ENCODE results near the gene AK3. TPM values are rescaled to one million over a fixed set of nuclear protein-coding genes. Genes with fewer than 3 reads are reported as not detected.

AK3 gene
- total RNA-seq, 1 donor from 2014 or later: 45.1 TPM

DNA sequence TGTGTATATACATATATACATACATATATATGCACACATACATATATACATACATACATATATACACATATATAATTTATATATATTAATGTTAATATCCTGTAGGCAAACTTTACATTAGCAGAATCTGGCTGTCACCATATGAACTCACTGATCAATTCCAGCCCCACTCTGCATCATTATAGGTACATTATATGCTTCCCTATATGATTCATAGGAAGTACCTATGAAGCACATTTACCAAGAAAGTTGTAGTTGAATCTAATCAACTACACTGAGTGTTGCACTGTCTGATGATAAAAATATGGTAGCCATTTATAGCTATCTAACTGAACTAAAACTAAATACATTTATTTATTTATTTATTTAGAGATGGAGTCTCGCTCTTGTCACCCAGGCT, 69.3 kb downstream of the AK3 start:
- Histone ChIP-seq H3K27me3 (ENCODE audit: insufficient read depth, low read length) (no peaks in the 10 kb centered on the region), H4K20me1 (ENCODE audit: insufficient read depth, low read length) (no peaks in the 10 kb centered on the region), H3K79me2 (ENCODE audit: insufficient read depth, low read length) (no peaks in the 10 kb centered on the region), H3K36me3 (ENCODE audit: insufficient read depth, low read length) (no peaks in the 10 kb centered on the region), H3K27ac (ENCODE audit: low read depth, low read length) (no peak overlapping the region), H3K4me3 (ENCODE audit: insufficient read depth, low read depth, low read length) (no peak overlapping the region), H3K9ac (ENCODE audit: low read length) (no peak overlapping the region), H3K4me1 (ENCODE audit: insufficient read depth, low read length) (no peaks in the 10 kb centered on the region), H2AFZ (ENCODE audit: low read depth, low read length) (no peak overlapping the region), H3K4me2 (ENCODE audit: low read length) (no peak overlapping the region), H3K9me3 (ENCODE audit: insufficient read depth, low read depth, low read length) (no peaks in the 10 kb centered on the region)
- Mint-ChIP-seq H3K27me3 (ENCODE audit: low read depth, unreplicated experiment) (no peaks in the 10 kb centered on the region), H3K4me1 (ENCODE audit: low read depth, unreplicated experiment) (peaks cover 2% of the 10 kb centered on the region), H3K4me3 (ENCODE audit: unreplicated experiment) (no peak overlapping the region), H3K27ac (ENCODE audit: unreplicated experiment) (no peak overlapping the region), H3K9me3 (ENCODE audit: unreplicated experiment) (no peaks in the 10 kb centered on the region), H3K36me3 (ENCODE audit: low read depth, unreplicated experiment) (no peaks in the 10 kb centered on the region)
- DNase-seq (ENCODE audit: low read depth) (no peak), FAIRE-seq (no peak)
- no peak for TF ChIP-seq EZH2 (IDR thresholded peaks at IDR 0.05; ENCODE audit: insufficient read depth, low read length)
- TF ChIP-seq, protein P1, sequence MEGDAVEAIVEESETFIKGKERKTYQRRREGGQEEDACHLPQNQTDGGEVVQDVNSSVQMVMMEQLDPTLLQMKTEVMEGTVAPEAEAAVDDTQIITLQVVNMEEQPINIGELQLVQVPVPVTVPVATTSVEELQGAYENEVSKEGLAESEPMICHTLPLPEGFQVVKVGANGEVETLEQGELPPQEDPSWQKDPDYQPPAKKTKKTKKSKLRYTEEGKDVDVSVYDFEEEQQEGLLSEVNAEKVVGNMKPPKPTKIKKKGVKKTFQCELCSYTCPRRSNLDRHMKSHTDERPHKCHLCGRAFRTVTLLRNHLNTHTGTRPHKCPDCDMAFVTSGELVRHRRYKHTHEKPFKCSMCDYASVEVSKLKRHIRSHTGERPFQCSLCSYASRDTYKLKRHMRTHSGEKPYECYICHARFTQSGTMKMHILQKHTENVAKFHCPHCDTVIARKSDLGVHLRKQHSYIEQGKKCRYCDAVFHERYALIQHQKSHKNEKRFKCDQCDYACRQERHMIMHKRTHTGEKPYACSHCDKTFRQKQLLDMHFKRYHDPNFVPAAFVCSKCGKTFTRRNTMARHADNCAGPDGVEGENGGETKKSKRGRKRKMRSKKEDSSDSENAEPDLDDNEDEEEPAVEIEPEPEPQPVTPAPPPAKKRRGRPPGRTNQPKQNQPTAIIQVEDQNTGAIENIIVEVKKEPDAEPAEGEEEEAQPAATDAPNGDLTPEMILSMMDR (IDR thresholded peaks at IDR 0.05; ENCODE audit: insufficient read depth, low read depth, low read length): no peak

GRCh38 chr9:4670591-4670990, 70.4 kb downstream of the AK3 start:
- no peaks in the 10 kb centered on the region for H3K27me3 ChIP-seq (ENCODE audit: insufficient read depth, low read length)
- Mint-ChIP-seq H3K27me3 (ENCODE audit: low read depth, unreplicated experiment) (no peaks in the 10 kb centered on the region), H3K9me3 (ENCODE audit: unreplicated experiment) (no peaks in the 10 kb centered on the region), H3K4me1 (ENCODE audit: low read depth, unreplicated experiment) (peaks cover 2% of the 10 kb centered on the region), H3K27ac (ENCODE audit: unreplicated experiment) (no peak overlapping the region), H3K36me3 (ENCODE audit: low read depth, unreplicated experiment) (no peaks in the 10 kb centered on the region), H3K4me3 (ENCODE audit: unreplicated experiment) (no peak overlapping the region)
- H3K4me1 ChIP-seq (ENCODE audit: insufficient read depth, low read length): peaks cover 6% of the 10 kb centered on the region
- H3K4me3 ChIP-seq (ENCODE audit: insufficient read depth, low read depth, low read length): no peak overlapping the region
- no peaks in the 10 kb centered on the region for H3K79me2 ChIP-seq (ENCODE audit: insufficient read depth, low read length)
- no peak for DNase-seq (ENCODE audit: low read depth)
- H3K9ac ChIP-seq (ENCODE audit: low read length): no peak overlapping the region
- no peaks in the 10 kb centered on the region for H3K9me3 ChIP-seq (ENCODE audit: insufficient read depth, low read depth, low read length)
- H3K36me3 ChIP-seq (ENCODE audit: insufficient read depth, low read length): no peaks in the 10 kb centered on the region
- no peak overlapping the region for H3K4me2 ChIP-seq (ENCODE audit: low read length)
- no peak for TF ChIP-seq EZH2 (IDR thresholded peaks at IDR 0.05; ENCODE audit: insufficient read depth, low read length)
- TF ChIP-seq, protein P1 (IDR thresholded peaks at IDR 0.05; ENCODE audit: insufficient read depth, low read depth, low read length): no peak
- no peak overlapping the region for H3K27ac ChIP-seq (ENCODE audit: low read depth, low read length)
- FAIRE-seq: no peak
- no peak overlapping the region for H2AFZ ChIP-seq (ENCODE audit: low read depth, low read length)
- no peaks in the 10 kb centered on the region for H4K20me1 ChIP-seq (ENCODE audit: insufficient read depth, low read length)

DNA sequence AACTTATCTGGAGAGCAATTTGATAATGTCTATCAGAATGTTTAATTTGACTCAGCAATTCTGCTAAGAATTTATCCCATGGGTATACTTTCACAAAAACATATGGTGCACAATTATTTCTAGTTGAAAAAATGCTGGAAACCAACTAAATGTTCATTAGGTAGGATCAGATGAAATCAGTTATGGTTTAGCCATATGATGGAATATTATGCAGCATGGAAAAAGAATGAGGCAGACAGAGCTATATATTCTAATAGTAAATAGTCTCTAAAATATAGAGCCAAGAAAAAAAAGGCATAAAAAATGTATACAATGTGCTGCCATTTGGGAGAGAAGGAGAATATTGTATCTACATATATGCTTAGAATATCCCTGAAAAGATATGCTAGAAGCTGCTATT, 71.1 kb downstream of the AK3 start:
- Histone ChIP-seq H4K20me1 (ENCODE audit: insufficient read depth, low read length) (no peaks in the 10 kb centered on the region), H3K4me2 (ENCODE audit: low read length) (no peak overlapping the region), H2AFZ (ENCODE audit: low read depth, low read length) (no peak overlapping the region), H3K4me3 (ENCODE audit: insufficient read depth, low read depth, low read length) (no peak overlapping the region), H3K27ac (ENCODE audit: low read depth, low read length) (no peak overlapping the region), H3K4me1 (ENCODE audit: insufficient read depth, low read length) (peaks cover 6% of the 10 kb centered on the region), H3K9ac (ENCODE audit: low read length) (no peak overlapping the region), H3K36me3 (ENCODE audit: insufficient read depth, low read length) (no peaks in the 10 kb centered on the region), H3K79me2 (ENCODE audit: insufficient read depth, low read length) (no peaks in the 10 kb centered on the region), H3K9me3 (ENCODE audit: insufficient read depth, low read depth, low read length) (no peaks in the 10 kb centered on the region), H3K27me3 (ENCODE audit: insufficient read depth, low read length) (no peaks in the 10 kb centered on the region)
- Mint-ChIP-seq H3K36me3 (ENCODE audit: low read depth, unreplicated experiment) (no peaks in the 10 kb centered on the region), H3K27ac (ENCODE audit: unreplicated experiment) (no peak overlapping the region), H3K27me3 (ENCODE audit: low read depth, unreplicated experiment) (no peaks in the 10 kb centered on the region), H3K9me3 (ENCODE audit: unreplicated experiment) (no peaks in the 10 kb centered on the region), H3K4me1 (ENCODE audit: low read depth, unreplicated experiment) (peaks cover 8% of the 10 kb centered on the region), H3K4me3 (ENCODE audit: unreplicated experiment) (no peak overlapping the region)
- TF ChIP-seq EZH2 (IDR thresholded peaks at IDR 0.05; ENCODE audit: insufficient read depth, low read length): no peak
- TF ChIP-seq, protein P1 (IDR thresholded peaks at IDR 0.05; ENCODE audit: insufficient read depth, low read depth, low read length): no peak
- FAIRE-seq (no peak), DNase-seq (ENCODE audit: low read depth) (no peak)

Data from astrocyte (in vitro differentiated cells and primary cell).